Measurements from ENCODE around the gene WDR38.

The WDR38 gene, protein sequence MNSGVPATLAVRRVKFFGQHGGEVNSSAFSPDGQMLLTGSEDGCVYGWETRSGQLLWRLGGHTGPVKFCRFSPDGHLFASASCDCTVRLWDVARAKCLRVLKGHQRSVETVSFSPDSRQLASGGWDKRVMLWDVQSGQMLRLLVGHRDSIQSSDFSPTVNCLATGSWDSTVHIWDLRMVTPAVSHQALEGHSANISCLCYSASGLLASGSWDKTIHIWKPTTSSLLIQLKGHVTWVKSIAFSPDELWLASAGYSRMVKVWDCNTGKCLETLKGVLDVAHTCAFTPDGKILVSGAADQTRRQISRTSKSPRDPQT

DNA sequence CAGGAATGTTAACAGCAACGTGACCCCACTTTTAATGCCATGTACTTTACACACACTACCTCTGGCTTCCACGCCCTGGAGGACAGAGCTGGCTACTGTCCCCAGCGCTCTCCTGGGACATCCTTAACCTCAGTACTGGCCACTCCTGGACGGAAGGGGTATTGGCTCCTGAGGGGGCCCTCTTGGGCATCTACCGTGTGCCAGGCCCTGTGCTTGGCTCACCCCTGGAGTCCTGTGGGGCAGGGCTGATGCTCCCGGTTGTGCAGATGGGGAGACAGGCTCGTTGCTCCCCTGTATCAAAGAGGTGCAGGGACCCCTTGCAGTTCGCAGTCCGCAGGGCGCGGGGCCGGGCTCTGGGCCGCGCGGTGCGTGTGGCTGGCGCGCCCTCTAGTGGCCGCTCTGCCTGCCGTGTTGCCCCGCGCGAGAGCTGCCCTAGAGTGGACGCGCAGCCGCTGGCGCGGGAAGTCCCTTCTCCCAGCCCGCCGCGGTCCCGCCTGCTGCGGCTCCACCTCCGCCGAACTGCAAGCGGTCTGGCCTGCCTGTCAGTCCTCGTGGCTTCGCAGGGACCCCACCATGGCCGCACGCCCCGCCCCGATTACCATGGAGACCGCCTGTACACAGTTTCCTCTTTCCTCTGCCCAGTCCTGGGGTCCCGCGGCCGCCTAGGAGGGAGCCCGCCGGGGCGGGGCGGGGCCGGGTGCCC lies at the start of gene WDR38:
Gene WDR38 (plus strand): TSS at position 632 of the 703 bp plus-strand sequence. CDS start 72 bp downstream, outside the sequence.
- peak; percentile 59 to 82 for DNase-seq (ENCODE audit: low read depth in 2 of 2)

DNA sequence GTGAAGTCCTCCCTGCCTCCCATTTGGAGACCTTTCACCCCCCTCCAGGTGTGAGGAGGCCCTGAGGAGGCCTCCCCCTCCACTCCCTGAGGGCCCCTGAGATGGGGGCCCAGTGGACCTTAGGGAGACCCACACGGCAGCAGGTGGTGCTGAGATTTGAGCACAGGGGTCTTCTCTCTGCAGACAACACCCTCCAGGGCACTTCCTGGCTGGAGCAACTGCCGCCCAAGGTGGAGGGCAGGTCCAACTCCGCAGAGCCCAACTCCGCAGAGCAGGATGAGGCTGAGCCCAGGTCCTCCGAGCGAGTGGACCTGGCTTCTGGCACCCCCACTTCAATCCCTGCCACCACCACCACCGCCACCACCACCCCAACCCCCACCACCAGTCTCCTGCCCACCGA lies 49.3 kb upstream of the WDR38 start:
- no peak for DNase-seq (ENCODE audit: low read depth in 2 of 2)

DNA sequence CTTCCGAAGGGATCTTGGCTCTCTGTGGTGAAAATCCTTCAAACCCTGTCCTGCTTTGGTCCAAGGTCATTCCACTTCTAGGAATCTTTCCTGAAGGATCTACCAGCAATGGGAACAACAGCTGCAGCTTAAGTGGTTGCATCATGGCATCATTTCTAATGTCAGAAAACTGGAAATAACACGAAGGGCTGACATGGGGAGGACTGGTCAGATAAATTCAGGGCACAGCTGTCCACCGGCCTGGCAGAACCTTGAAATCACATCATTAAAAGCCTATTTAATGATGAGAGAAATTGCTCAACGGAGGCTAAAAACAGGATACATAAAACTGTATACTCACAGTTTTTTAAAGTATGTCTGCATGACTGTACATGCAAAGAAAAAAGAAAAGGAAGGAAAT lies 48.1 kb upstream of the WDR38 start:
- DNase-seq (ENCODE audit: low read depth in 2 of 2) = no peak

DNA sequence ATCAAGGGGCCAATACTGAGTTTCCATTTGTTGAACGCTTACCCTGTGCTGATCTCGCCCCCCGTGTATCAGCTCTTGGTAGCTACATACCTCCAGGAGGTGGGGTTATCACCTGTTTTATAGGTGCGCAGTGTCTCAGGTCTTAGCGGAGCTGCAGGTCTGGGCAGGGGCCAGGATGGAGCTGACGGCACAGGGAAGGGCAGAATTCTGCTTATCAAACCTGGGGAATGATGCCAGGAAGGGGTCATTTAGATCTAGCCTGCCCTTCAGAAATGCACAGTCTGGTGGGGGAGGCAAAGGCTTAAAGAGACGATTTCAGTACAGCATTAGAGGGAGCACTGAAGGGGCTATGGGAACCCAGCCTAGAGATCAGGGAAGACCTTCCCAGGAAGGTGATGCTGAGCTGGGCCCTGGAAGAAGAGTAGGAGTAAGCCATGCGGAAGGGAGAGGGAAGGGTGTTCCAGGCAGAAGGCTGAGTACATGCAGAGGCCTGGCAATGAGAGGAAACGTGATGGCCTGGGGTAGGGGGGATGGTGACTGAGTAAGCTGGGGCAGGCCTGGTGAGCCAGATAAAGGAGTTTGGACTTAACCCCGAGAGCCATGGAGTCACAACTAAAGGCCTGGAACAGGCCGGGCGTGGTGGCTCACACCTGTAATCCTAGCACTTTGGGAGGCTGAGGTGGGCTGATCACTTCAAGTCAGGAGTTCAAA lies 44.9 kb upstream of the WDR38 start:
- no peak for DNase-seq (ENCODE audit: low read depth in 2 of 2)

DNA sequence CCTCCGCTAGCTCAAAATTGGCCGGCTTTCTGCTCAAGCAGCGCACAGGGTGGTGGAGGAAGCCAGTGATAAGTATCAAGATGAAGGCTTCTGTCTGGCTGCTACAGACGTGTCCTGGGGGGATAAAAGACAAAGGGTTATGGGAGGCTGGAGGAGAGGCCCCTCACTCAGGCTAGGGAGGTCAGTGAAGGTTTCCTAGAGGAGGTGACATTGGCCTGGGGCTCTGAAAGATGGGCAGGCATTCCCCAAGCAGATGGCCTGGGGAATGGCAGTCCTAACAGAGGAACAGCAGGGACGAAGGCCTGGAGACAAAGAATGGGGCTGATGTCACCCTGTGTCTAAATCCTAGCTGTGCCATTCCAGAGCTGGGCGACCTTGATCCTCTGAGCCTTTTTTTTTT lies 44.0 kb upstream of the WDR38 start:
- no peak for DNase-seq (ENCODE audit: low read depth in 2 of 2)

DNA sequence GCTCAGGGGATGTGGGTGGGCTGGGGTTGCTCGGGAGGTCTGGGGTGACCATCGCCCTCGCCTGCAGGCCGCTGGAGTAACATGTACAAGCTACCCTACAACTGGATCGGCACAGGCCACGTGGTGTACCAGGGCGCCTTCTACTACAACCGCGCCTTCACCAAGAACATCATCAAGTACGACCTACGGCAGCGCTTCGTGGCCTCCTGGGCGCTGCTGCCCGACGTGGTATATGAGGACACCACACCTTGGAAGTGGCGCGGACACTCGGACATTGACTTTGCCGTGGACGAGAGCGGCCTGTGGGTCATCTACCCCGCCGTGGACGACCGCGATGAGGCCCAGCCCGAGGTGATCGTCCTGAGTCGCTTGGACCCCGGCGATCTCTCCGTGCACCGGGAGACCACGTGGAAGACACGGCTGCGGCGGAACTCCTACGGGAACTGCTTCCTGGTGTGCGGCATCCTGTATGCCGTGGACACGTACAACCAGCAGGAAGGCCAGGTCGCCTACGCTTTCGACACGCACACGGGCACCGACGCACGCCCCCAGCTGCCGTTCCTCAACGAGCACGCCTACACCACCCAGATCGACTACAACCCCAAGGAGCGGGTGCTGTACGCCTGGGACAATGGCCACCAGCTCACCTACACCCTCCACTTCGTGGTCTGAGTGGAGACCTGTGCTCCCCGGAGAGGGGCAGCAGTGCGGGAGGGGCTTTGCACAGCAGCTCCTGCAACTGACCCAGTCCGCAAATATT lies 43.3 kb upstream of the WDR38 start:
- no peak for DNase-seq (ENCODE audit: low read depth in 2 of 2)

DNA sequence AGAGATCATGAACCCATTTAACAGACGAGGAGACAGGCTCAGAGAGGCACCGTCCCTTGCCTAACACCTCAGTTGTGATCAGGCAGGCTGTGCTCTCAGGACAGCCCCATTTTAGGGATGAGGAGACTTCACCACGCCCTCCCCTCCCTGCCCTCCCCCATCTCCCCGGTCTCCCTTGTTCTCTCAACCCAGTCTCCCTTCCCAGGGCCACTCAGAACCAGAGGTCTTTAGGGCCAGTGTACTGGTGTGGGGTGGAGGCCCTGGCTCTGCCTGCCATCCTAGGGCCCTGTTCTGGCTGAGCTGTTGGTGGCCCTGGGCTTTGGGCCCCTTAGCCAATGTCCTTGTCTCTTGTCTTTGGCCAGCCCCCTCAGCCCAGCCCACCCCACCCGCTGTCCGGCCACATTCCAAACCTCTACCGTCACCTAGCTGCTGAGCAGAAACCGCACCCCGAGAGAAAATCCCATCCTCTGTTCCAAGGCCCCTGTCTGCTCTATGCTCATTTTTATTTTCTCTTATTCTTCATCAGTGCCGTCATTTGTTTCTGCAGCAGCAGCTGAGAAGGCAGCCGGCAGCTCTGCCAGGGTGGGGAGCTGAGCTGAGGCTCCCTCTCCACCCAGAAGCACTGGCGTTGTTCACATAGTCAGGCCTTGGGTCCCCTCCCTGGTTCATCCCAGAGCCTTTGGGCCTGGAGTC lies 42.5 kb upstream of the WDR38 start:
- no peak for DNase-seq (ENCODE audit: low read depth in 2 of 2)

DNA sequence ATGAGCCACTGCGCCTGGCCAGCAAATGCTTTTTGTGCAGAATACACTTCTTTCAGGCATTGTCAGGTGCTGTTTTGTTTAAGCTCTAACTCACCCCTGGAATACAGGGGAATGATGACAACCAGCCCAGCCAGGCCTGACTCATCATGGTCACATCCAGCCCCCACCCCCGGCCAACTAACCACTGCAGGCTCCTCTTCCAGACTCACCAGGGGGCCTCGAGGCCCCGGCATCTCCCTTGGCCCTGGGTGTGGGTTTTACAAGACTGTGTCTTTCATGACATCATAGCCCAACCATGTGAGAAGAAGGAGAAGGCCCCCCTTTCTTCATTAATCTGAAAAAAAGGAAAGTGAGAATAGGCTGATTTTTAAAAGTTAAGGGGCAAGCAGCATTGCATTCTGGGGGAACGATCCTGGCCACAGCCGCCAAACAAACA lies 40.8 kb upstream of the WDR38 start:
- DNase-seq (ENCODE audit: low read depth in 2 of 2) = no peak

DNA sequence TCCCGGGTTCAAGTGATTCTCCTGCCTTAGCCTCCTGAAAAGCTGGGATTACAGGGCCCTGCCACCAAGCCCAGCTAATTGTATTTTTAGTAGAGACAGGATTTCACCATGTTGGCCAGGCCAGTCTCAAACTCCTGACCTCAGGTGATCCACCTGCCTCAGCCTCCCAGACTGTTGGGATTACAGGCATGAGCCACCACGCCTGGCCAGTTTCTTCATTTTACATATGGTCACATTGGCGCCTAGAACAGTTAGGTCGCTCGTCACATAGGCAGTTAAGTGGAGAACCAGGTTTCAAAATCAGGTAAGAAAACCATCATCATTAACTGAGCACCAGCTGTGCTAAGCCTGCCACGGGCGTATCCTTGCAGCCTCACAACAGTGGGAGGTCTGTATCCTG lies 40.2 kb upstream of the WDR38 start:
- DNase-seq (ENCODE audit: low read depth in 2 of 2) = no peak

DNA sequence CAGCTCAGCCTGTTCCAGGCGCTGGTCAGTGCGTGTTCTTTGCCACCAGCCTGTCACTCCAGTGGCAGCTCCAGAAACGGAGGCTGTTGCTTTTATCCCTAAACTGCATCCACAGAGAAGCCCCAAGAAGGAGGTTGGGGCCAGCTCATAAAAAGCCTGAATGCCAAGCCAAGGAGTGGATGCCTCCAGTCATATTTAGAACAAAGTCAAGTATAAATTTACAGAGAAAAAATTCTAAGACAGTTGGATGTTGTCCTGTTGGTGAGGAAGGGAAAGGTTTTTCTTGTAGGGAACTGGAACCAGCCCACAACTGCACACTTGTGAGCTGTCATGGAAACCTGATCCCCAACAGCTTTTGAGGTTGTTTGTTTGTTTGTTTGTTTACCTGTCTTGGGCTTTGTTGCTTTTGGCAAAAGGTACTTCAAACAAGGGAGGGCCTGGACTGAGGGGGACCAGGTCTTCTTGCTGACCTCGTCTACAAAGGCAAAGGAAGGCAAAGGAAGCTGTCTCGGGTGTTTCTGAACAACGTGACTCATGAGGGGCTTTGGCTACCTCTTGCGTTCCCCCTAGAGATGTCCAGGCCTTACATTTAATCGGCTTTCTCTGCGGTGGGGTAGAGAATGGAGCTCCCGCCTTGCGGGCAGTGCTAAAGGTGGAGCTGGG lies 39.6 kb upstream of the WDR38 start:
- no peak for DNase-seq (ENCODE audit: low read depth in 2 of 2)

DNA sequence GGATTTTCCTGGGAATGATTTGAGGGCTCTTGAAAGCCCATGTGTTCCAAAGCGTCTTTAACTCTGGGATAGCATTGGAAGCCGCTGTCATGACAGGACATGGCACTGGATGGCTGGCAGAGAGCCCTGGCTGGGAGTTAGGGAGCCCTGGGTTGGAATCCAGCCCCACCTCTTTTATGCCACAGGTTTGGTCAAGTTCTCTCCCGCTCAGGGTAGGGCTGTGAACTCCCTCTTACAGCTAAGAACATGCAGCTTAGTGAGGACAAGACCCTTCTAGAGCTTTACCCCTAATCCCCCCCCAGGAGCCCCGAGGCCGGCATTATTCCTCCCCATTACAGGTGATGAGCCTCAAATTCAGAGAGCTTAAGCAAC lies 39.1 kb upstream of the WDR38 start:
- DNase-seq (ENCODE audit: low read depth in 2 of 2) = no peak

DNA sequence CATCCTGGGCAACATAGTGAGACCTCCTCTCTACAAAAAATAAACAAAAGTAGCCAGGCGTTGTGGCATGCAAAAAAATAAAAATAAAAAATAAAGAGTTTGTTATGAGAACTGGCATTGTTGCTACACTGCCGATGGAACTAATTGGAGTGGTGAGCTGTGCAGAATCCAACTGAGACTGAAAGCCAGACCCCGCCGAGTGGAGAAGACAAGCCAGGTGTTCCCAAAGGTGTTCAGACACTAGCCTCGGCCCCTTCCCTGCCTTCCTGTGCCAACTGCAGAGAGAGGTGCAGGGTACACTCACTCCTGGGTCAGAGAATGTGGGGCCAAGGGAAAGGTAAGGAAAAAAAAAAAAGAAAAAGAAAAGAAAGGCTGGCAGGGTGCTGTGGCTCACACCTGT lies 37.7 kb upstream of the WDR38 start:
- no peak for DNase-seq (ENCODE audit: low read depth in 2 of 2)

DNA sequence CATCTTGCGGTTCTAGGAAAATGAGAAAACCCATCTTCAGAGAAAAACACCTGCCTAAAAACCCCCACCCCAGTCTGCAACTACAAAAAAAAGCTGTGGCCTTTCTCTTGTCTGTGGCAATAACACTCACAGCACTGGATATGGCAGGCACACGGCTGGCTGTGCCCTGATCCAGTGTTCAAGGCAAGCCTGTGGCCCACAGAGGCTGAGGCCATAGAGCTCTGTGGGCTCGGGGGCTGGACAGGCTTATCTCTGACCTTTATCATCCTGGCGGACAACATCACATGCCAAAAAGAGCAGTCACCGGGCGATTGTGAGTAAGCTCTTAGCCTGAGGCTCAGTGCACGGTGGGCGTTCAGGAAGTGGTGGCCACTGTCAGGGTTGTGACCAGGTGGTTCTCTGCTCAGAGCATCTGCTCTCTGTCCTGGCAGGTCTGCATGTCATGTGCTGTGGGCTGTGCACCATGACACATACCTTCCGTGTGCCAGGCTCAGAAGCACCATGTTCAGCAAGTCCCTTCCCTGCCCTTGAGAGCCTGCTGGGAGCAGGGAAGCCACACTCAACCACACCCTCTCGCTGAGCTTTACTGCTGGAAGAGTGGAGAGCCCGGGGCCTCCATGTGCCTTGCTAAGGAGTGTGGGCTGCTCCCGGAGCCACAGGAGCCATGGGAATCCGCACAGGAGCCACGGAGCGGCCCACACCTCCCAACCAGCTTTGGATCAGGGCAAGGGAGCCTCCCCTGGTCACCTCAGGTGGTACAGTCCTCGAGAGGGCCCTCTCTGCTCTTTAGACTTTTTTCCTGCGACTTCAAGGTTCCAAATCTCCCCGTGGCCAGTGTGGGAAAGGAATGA lies 34.6 kb upstream of the WDR38 start:
- no peak for DNase-seq (ENCODE audit: low read depth in 2 of 2)

DNA sequence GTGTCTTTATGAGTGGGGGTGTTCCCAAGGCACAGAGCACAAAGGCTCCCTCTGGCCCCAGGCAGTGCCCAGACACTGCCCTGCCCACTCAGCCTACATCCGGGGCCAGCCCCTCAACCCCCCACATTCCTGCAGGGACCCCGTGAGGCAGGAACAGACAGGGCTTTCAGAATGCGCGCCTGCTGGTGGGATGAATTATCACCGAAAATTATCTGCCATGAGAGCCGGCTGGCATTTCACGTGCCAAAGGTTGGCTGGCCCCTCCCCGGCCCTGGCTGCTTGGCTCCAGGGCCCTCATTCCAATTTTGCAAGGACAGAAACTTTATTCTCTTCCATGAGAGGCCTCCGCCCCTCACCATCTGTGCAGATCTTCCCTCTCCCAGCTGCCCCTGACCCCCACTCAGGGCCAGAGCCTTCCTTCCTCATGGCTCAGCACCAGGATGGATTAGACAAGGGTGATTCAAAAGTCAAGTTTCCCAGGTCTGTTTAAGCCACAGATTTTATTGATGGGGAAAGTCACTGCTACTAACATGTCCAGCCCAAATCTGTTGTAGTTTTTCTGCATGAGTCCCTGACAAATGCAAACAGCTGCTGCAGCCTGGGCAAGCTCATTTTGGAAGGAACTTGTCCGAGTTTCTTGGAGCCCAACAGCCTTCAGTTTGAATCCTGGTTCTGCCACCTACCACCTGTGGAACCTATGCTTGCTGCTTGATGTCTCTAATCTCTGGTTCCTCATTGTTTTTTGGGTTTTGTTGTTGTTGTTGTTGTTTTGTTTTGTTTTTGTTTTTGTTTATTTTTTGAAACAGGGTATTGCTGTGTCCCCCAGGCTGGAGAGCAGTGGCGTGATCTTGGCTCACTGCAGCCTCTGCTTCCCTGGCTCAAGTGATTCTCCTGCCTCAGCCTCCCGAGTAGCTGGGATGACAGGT lies 32.3 kb upstream of the WDR38 start:
- DNase-seq (ENCODE audit: low read depth in 2 of 2) = no peak

DNA sequence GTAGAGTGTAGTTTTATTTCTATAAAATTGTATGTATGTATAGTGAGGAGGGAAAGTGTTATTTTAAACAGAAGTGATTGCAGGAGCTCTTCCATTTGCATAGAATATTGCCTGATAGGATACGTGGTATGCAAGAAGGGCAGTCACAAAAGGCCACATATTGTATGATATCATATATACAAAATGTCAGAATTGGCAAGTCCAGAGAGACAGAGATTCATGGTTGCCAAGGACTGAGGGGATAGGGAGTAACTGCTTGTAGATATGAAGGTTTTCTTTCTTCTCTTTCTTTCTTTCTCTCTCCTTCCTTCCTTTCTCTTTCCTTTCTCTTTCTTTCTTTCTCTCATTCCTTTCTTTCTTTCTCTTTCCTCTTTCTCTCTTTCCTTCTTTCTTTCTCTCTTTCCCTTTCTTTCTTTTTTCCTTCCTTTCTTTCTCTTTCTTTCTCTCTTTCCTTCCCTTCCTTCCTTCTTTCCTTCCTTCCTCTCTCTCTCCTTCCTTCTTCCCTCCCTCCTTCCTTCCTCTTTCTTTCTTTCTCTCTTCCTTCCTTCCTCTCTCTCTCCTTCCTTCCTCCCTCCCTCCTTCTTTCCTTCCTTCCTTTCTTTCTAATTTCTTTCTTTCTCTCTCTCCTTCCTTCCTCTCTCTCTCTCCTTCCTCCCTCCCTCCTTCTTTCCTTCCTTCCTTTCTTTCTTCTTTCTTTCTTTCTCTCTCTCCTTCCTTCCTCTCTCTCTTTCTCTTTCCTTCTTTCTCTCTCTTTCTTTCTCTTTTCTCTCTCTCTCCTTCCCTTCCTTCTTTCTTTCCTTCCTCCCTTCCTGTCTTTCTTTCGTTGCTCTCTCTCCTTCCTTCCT lies 24.5 kb upstream of the WDR38 start:
- DNase-seq (ENCODE audit: low read depth in 2 of 2) = no peak

DNA sequence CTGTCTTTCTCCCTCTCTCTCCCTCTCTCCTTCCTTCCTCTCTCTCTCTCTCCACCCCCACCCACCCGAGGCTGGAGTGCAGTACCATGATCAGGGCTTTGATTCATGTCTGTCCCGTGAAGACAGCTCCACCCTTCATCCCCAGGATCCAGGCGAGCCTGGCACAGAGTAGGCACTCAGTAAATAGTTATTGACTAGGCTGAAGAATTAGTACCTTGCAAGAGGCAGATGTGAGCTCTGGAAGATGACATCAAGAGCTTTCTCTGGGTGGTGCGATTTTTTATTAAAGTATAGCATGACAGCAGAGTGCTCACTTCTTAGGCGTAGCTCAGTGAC lies 24.0 kb upstream of the WDR38 start:
- DNase-seq (ENCODE audit: low read depth in 2 of 2) = no peak

DNA sequence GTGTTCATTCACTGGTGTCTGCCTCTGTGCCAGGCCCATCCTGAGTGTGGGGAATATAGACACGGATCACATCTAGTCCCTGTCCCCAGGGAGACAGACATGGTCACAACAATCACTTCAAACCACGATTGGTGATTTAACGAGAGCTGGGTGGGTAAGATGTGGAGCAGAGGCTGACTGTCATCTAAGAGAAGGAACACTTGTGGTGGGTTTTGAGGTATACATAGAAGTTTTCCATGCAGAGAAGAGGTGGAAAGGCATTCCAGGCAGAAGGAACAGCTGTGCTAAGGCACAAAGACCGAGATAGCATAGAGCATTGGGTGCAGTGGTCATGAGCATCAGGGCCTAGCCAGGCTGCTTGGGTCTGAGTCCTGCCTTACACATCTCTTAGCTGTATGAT lies 22.7 kb upstream of the WDR38 start:
- no peak for DNase-seq (ENCODE audit: low read depth in 2 of 2)
